SK-N-SH treated with all-trans-retinoic acid at 6 μM for 48 hours (cell line): Measurements from ENCODE around the gene CSF1.

ENCODE experiments used
- ARNTL ChIP-seq: fragments of 450-650 bp; formaldehyde crosslinking; IDR thresholded peaks from 2 replicates; pipeline ENCODE4 v1.5.0; 2020; ENCODE audit warnings: low read depth, mild to moderate bottlenecking, moderate library complexity, borderline replicate concordance
- ESRRG ChIP-seq: fragments of 250-450 bp; sonication (Bioruptor Pico); IDR thresholded peaks from 2 replicates; pipeline ENCODE4 v1.6.1; 2021; ENCODE audit warnings: mild to moderate bottlenecking
- GLIS3 ChIP-seq: fragments of 250-450 bp; sonication (Bioruptor Pico); IDR thresholded peaks from 2 replicates; pipeline ENCODE4 v1.5.0; 2020; ENCODE audit warnings: mild to moderate bottlenecking, moderate library complexity
- RARB ChIP-seq: fragments of 250-450 bp; sonication (Bioruptor Pico); IDR thresholded peaks from 2 replicates; pipeline ENCODE4 v1.8.0; 2021; ENCODE audit warnings: mild to moderate bottlenecking, moderate library complexity
- ZFP30 ChIP-seq: fragments of 450-650 bp; formaldehyde crosslinking; IDR thresholded peaks from 2 replicates; pipeline ENCODE4 v1.5.0; 2022; ENCODE audit warnings: mild to moderate bottlenecking, moderate library complexity
- TF ChIP-seq, protein P1 (sequence below): fragments of 250-450 bp; sonication (Bioruptor Pico); IDR thresholded peaks from 2 replicates; pipeline ENCODE4 v1.5.1; 2021; ENCODE audit warnings: mild to moderate bottlenecking, moderate library complexity
- TF ChIP-seq, protein P2 (sequence below): fragments of 250-450 bp; sonication (Bioruptor Pico); IDR thresholded peaks from 2 replicates; pipeline ENCODE4 v1.8.0; 2020; ENCODE audit warnings: mild to moderate bottlenecking, moderate library complexity, borderline replicate concordance

DNA sequence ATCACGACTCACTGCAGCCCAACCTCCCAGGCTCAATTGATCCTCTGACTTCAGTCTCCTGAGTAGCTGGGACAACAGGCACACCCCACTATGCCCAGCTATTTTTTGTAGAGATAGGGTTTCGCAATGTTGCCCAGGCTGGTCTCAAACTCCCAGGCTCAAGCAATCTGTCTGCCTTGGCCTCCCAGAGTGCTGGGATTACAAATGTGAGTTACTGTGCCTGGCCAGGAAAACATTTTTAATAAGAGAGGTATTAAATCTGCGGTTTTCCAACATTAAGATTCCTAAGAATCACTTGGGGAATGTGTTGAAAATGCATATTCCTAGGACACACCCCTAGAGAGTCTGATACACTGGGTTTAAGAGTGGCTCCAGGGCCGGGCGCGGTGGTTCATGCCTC lies 8.7 kb downstream of the CSF1 start:
- no peak for TF ChIP-seq ZFP30
- TF ChIP-seq, protein P1, sequence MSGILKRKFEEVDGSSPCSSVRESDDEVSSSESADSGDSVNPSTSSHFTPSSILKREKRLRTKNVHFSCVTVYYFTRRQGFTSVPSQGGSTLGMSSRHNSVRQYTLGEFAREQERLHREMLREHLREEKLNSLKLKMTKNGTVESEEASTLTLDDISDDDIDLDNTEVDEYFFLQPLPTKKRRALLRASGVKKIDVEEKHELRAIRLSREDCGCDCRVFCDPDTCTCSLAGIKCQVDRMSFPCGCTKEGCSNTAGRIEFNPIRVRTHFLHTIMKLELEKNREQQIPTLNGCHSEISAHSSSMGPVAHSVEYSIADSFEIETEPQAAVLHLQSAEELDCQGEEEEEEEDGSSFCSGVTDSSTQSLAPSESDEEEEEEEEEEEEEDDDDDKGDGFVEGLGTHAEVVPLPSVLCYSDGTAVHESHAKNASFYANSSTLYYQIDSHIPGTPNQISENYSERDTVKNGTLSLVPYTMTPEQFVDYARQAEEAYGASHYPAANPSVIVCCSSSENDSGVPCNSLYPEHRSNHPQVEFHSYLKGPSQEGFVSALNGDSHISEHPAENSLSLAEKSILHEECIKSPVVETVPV (CRISPR knock-in tag), result no peak
- TF ChIP-seq, protein P2, sequence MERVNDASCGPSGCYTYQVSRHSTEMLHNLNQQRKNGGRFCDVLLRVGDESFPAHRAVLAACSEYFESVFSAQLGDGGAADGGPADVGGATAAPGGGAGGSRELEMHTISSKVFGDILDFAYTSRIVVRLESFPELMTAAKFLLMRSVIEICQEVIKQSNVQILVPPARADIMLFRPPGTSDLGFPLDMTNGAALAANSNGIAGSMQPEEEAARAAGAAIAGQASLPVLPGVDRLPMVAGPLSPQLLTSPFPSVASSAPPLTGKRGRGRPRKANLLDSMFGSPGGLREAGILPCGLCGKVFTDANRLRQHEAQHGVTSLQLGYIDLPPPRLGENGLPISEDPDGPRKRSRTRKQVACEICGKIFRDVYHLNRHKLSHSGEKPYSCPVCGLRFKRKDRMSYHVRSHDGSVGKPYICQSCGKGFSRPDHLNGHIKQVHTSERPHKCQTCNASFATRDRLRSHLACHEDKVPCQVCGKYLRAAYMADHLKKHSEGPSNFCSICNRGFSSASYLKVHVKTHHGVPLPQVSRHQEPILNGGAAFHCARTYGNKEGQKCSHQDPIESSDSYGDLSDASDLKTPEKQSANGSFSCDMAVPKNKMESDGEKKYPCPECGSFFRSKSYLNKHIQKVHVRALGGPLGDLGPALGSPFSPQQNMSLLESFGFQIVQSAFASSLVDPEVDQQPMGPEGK, result no peak
- no peak for TF ChIP-seq GLIS3 (CRISPR knock-in tag)
- TF ChIP-seq ESRRG, result no peak
- TF ChIP-seq ARNTL (CRISPR knock-in tag), result no peak
- no peak for TF ChIP-seq RARB
